HG03280 (cell line): ENCODE measurements around the gene NHLH1.
"Not testable (repeated sequence)": the region's sequence is repeated elsewhere in the genome, so short reads cannot be mapped to it uniquely, and the experiment has no call there.

Experiments
- ATAC-seq: cut with Tn5 transposase; IDR thresholded peaks from one replicate; pipeline ENCODE4 v1.9.1; 2021; ENCODE audit warnings: mild to moderate bottlenecking, moderate library complexity; ENCODE audit not compliant: unreplicated experiment

The NHLH1 gene

DNA sequence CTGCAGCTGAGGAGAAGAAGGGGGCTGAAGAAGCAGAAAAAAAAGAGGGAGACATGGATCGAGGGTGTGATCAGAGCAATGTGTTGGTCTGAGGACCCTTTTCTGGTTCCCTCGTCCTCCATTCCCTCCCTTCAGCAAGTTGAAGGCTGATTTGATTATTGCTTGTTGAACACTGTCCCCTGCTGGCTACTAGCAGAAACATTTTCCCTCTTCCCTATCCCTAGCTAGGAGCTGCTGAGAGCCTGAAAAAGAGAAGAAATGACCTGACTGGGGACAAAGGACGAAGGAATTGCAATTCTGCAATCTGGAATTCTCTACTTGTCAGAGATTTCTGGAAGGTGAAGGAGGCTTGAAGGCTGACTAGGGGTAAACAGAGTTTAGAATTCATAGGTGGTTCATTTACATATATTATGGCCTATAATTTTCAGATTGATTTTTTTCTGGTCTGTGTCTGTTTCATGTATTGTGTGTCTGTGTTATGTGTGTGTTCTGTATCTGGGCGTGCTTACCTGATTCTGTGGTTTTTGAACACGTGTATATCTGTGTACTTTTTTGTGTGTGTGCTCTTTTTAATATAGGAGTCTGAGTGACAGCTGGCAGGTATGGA is 9.8 kb downstream of the NHLH1 start:
- peak; percentile 70 for ATAC-seq

DNA sequence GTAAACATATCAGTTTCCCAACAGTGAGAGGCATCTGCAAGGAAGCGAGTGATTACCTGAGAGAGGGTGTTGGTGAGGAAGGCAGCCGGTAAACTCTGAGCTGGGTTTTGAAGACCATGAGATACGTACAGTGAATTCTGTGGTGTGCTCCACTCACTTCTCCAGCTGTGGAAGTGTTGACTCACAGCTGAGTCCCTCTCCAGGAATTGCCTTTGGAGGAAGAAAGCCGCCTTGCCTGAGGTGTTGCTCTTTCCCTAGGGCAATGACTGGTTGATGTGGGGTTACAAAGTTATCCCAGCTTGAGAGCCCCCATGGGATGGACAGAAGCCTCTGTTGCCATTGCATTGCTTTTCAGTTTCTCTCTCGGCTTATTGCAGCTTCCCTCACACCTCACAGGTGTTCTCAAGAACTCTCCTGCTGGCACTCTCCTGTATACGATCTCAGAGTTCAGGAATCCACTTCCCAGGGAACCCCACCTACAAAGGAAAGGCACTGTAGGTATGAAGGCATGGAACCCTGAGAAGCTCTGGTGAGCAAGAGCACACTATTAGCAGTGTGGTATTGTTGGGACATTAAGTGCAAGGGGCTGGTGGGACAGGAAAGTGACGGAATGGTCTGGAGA is 10.8 kb downstream of the NHLH1 start:
- ATAC-seq: no peak

DNA sequence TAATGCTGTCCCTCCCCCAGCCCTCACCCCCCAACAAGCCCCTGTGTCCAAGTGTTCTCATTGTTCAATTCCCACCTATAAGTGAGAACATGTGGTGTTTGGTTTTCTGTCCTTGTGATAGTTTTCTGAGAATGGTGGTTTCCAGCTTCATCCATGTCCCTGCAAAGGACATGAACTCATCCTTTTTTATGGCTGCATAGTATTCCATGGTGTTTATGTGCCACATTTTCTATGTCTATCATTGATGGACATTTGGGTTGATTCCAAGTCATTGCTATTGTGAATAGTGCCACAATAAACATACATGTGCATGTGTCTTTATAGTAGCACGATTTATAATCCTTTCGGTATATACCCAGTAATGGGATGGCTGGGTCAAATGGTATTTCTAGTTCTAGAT is 17.9 kb downstream of the NHLH1 start:
- ATAC-seq: not testable (repeated sequence)

DNA sequence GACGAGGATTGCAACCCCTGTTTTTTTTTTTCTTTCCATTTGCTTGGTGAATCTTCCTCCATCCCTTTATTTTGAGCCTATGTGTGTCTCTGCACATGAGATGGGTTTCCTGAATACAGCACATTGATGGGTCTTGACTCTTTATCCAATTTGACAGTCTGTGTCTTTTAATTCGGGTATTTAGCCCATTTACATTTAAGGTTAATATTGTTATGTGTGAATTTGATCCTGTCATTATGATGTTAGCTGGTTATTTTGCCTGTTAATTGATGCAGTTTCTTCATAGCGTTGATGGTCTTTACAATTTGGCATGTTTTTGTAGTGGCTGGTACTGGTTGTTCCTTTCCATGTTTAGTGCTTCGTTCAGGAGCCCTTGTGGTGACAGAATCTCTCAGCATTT is 21.5 kb downstream of the NHLH1 start:
- ATAC-seq: not testable (repeated sequence)

DNA sequence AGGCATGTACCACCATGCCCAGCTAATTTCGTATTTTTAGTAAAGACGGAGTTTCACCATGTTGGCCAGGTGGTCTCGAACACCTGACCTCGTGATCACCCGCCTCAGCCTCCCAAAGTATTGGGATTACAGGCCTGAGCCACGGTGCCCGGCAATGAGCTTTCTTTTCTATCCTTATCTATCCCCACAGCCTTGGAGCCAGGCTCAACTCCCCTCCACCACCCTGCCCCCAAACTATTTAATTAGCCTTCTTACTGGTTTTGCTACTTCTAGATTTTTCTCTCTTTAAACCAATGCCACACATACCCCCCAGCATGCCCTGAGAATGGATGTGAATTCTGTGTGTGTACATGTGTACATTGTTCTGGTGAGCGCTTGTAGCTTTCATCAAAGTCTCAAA is 27.8 kb downstream of the NHLH1 start:
- no peak for ATAC-seq

DNA sequence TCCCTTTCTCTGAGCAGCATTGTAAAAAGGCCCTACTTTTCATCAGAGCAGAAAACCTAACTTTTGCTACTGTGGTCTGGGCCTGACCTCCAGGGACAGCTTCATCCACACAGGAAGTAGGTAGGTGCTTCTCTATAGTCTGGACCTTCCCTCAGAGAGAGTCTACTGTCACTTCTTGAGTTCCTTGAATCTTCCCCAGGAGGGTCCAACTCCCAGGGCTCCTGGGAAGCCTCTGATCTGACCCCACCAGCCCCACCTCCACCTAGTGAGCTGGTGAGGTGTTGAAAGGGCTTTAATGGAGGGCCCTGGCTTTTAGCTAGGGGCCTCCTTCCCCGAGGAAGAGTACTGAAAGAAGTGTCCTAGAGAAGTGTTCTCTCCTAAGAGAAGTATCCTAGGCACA is 30.8 kb downstream of the NHLH1 start:
- ATAC-seq: no peak

DNA sequence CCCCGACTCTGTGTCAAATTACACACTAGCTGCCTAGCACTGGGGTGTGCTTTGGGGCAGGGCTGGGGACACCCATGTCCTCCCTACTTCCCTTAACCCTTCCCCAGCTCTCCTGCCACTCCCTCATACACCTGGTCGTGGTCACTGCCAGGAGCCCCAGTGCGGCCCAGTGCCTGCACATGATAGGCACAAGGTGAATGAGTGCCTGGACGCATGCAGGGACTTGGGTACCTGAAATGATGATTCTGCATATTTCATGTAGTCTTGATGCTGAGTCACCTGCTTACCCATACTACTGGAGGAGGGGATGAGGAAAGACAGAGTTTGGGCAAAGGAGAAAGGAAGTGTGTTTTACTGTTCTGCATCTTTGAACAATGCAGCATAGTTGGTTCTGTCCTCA is 32.0 kb downstream of the NHLH1 start:
- ATAC-seq: no peak

DNA sequence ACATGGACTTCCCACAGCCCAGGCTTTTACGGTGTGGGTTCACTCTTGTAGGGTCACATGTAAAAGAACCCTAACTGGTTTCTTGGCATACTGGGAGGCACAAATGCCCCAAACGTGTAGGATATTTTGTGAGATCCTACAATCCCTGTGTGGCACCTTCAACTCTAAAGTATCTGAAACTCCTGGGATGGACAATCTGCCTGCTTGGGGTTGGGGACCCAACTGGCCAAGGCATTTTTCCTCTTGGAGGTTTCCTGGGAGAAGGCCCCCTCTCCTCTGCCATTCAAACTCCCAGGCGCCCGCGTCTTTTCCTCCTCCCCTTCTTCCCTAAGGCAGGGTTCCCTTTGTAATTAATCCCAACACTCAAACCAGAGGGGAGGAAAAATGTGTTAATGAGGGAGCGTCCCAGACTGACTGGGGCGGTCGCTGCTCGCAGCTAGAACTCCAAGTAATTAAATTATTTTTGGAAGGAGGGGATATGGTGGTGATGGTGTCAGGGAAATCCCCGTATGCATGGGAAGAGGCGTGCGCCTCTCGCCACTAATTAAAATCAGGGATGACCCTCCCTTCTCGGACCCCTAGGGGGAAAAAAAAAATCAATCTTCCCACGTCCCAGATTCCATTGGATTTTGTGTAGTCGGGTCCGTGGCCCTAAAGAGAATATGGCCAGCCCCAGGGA is 32.8 kb downstream of the NHLH1 start:
- ATAC-seq: no peak

DNA sequence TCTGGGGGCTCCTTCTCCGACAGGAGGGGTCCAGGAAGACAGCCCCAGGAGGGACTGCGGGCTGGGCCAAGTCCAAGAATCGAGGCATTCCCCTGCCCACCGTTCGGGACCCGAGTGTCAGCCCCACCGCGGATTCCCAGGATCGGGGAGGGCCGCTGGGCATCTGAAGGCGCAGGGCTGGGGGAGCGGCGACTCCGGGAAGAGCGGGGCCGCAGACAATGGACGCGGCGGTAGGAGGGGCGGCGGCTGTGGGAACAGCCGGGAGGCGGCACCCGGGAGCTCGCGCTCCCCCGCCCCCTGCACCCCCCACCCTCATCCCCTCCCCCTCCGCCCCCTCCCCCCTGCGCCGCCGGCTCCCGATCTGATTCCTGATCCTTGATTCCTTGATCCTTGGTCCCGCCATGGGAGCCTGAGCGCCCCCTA is 33.4 kb downstream of the NHLH1 start, which contains the start of gene VANGL2:
VANGL2 (plus strand) TSS at position 342 of the 423 bp plus-strand sequence. CDS start 15,274 bp downstream, outside the sequence.
- ATAC-seq: no peak

DNA sequence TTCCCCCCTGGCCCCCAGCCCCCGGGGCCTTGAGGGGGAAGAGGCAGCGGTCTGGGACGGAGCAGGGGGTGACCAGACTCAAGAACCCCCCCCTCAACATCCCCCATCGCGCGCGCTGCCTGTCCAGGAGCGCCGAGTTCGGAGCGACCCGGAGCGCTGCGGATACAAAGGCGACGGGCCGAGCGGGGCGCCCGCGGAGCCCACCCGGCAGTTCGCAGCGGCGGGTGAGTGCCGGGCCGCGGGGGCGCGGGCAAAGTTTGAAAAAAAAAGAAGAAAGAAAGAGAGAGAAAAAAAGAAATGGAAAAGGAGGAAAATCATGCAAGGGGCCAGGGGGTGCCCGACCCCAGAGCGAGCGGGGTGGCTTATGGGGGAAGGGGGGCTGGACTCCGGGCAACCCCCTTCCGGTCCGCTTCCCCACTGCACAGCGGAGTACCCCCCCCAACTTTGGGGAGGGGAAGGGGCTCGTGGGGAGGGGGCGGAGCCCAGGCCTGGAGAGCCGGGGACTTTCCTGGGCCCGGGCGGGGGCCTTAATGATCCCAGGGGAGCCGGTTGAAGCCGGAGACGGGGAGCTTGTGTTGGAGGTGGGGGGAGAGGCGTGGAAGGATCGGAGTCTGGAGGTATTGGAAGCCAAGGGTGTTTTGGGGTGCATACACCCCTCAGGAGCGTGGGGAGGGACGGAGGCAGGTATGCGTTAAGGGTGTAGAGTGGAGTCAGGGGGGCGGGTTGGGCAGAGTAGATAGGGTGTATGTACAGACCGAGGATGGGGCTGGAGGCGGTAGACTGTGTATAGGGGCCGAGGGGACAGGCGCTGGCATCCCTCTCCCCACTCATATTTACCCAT is 34.0 kb downstream of the NHLH1 start:
- ATAC-seq: no peak

DNA sequence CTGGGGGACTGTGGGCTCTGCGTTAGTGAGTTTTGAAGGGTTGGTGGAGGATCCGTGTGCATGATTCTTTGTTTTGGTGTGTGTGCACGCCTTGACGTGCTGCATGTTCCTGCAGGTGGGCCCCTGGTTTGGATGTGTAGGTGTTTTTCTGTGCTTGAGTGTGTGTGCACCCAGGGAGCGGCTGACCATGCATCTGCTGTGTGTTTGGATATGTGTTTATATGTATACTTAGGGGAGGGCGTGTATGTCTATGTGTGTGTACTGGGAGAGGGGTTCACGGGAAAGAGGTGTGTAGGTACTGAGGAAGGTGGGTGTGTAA is 34.6 kb downstream of the NHLH1 start:
- no peak for ATAC-seq

DNA sequence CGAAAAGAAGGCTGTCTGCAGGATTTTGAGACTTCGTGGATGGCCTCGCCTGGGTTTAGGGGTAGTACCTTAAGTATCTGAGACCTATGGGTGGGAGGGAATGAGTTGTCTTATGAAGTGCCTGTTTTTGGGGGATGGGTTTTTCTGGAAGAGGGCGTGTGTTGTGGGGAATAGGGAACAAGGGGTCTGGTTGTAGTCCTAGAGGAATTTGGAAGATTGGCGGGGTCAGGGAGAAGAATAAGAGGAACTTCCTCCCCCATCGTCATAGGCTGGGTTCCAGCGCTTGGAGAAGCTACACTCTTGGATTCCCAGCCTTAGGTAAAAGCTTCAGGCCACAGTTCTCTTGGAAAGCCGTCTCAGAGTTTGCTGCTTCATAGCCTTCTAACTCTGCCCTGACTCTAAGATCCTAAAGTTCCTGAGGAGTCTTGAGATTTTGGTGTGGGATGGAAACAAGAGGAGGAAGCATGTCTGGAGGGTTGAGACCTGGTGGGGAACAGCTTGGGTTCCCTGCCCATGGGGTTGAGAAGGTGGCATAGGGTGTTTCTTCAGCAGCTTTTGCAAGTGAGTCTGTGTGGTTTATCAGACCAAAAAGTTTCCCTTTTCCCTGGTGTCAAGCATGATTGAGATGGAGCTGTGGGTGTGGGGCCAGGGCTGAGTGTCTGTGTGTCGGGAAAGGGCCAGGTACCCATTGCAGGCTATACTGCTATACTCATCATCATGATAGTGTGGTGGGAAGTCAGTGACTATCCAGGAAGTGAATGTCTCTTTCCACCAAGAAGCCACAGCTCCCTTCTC is 35.3 kb downstream of the NHLH1 start:
- no peak for ATAC-seq

DNA sequence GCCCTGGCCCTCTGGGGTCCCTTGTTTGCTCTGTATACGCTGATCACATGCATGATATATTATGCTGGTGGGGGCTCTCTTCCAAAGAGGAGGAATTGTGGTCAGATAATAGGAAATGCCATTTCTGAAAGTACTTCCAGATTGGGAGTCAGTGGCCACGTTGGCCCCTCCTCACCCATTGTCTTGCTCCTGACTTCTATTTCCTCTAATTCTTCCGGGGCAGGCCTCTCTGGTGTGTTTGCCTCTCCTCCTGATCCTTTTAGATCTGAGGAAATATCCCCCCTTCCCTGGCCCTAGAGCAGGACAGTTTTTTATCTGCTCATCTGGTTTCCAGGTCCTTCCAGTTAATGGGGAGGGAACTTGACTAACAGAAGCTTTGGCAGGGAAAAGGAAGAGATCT is 36.4 kb downstream of the NHLH1 start:
- no peak for ATAC-seq

DNA sequence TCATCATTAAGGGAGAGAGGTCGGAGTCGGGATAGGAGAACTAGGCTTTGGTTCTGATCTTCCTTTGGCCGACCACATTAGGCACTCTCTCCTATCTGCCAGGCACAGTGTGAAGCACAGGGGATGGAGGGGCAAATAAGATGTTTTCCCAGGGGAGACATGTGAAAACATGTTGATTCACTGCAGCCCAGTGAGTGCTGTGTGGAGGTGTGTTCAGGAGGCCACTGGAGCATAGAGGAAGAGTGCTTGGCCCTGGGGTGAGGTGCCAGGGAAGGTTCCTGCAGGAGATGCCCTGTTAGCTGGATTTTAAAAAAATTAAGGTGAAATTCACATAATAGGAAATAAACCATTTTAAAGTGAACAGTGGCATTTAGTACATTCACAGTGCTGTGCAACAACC is 37.2 kb downstream of the NHLH1 start:
- ATAC-seq: no peak

DNA sequence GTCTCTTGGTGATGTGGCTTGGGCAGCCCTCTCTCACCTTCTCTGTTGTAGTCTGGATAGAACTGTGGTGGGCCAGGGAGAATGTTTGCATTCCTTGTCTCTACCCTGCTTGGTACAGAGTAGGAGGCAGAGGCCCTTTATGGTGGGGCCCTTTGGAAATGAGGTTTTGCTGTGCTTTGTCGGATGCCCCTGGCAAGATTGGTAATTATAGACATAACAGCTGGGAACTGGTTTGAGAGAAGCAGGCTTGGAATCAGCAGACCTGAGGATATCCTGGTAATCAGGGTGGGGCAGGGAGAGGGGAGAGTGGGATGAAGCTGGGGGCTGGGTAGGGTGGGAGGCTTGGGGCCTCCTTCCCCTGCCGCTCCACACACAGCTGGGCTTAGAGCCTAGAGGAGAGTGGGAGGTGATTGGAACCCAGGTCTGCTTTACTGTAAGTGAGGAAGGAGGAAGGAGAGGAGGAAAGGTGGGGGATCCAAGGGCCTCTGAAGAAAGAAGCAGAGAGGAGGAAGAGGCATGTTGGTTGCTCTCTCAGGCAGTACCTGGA is 38.5 kb downstream of the NHLH1 start:
- no peak for ATAC-seq

DNA sequence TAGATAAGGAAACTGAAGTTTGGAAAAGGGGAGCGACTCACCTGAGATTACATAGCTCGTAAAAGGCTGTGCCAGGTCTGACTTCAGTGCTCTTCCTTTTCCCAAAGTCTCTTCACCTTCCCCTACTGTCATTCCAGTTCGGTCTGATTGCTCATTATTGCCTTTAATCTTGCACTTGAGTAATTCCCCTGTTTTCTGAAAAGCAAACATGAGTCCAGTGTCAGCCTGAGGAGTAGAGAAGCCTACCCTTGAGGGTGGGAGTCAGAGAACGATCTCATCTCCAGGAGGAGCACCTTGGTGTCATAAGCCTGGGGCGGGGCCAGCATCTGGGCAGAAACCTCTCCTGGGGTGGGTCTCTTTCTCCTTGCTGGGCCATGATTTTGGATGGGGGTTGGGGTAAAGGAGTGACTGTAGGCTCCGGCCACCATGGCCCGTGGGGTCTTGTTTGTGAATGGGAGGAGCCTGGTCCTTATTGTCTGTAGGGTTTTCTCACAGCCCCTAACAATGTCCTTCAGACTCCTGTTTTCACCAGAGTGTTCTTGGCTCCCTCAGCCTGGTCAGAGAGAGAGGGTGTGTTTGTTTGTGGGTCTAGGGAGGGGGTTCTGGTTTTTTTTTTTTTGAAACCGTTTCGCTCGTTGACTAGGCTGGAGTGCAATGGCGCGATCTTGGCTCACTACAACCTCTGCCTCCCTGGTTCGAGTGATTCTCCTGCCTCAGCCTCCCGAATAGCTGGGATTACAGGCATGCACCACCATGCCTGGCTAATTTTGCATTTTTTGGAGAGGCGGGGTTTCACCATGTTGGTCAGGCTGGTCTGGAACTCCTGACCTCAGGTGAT is 39.5 kb downstream of the NHLH1 start:
- ATAC-seq: no peak

DNA sequence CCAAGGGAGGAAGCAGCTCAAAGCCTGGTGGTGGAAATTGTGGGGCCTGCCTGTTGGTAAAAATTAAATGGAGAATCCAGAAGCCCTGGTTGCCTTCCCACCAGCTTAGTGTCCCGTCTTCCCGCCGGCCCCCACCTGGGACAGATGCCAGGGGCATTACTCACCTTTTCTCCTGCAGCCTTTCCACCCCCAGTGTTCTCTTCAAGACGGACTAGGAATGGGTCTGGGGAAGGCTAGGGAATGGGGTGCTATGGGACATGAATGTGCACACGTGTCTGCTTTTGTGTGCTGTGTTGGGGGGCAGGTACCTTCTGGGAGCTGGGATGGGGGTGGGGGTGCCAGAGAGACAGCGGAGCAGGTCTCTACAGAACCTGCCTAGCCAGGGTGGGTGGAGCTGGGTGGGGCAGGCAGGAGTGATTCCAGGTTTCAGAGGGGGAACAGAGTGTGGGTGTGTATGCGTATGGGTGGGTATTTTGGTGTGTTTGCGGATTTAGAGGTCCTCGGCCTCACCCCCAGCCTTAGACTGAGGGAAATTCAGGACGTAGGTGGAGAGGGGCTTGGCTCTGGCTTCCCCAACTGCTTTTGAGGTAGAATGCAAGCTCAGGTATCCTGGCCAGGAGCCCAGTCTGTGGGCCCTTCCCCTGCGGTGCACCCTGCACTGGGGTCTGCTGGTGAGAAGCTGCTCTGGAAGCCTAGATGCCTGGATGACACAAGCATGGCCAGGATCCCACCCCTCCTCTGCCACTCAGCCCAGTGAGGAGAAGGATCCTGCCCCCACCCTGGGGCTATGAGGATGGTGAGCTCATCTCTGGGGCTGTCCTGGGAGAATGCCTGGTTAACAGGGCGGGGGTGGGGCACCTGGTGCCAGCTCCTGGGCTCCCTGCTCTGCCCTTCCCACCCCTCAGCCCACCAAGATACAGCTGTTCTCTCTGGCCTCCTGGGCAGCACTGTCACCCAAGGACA is 41.2 kb downstream of the NHLH1 start:
- ATAC-seq: no peak

DNA sequence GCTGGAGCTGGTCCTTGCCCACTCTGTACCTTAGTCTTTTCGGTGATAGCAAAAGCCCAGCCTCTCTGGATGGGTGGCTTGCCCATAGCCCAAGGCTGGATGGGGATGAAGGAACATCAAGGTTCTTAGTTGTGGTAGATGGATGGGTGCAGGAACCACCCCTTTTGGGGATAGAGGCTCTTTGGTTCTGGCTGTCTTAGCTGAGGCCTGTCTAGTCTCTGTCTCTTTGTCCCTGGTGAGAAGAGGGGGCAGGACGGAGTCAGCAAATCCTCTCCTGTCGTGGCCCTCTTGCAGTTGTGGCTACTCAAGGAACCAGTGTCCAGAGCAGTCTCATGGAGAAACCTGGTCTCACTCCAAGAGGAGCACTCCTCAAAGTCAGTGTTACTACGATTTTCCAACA is 42.0 kb downstream of the NHLH1 start:
- ATAC-seq: no peak
